ENCODE measurements around the gene TDRKH. TPM values are rescaled to one million over a fixed set of nuclear protein-coding genes. Genes with fewer than 3 reads are reported as not detected.

Gene TDRKH
- total RNA-seq, 1 donor from 2014 or later: 6.0 TPM

GRCh38 chr1:151823175-151823574 lies 32.9 kb upstream of the TDRKH start:
- no peak for DNase-seq (ENCODE audit: extremely low read depth, low read depth, low spot score)

DNA sequence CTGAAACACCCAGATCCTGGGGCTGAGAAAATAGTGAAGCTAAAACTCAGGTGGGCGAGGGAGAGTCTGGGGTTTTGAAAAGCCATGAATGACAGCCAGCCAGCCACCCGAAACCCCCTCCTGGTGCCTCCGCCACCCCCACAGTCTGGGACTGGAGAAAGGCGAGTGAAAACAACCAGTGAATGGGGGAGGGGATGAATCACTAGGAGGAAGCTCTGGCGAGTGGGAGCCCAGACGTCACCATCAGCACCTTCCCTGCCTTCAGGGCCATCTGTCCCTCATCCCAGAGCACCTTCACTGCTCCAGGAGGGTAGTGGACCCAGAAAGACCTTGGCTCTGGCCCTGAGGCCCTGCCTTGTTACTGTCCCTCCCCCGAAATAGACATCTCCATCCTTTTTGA lies 32.1 kb upstream of the TDRKH start:
- no peak for DNase-seq (ENCODE audit: extremely low read depth, low read depth, low spot score)

- DNase-seq (ENCODE audit: extremely low read depth, low read depth, low spot score): no peak
Observed at GRCh38 chr1:151820940-151821339, 30.6 kb upstream of the TDRKH start.

DNA sequence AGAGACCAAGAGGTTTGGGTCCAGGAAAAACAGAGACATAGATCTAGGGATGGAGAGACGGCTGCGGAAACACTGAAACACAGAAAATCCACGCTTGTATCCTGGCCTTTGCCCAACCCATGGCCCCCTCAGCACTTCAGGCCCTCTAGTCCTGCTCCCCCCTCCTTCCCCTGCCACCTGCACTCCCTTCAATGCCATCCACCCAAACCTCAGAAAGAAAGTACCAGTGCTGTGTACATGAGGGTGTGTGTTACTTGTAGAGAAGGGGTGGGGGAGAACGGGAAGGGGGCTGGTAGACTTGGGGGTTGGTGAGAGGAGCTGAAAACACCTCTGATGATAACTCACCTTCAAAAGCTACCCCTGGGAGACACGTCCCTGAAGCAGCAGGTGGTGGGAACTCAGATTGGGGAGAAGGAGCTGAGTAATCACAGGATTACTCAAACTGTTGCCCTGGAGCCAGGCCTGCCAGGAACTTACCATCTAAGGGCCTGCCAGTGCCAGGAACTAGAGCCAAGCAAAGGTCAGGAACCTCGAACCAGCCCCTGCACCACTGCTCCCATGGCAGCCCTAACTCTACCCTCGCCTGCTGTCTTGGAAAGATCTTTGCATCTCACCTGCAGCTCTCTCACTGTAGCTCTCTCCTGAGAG lies 29.8 kb upstream of the TDRKH start:
- DNase-seq (ENCODE audit: extremely low read depth, low read depth, low spot score): no peak

GRCh38 chr1:151819227-151819835 lies 29.0 kb upstream of the TDRKH start:
- no peak for DNase-seq (ENCODE audit: extremely low read depth, low read depth, low spot score)

DNA sequence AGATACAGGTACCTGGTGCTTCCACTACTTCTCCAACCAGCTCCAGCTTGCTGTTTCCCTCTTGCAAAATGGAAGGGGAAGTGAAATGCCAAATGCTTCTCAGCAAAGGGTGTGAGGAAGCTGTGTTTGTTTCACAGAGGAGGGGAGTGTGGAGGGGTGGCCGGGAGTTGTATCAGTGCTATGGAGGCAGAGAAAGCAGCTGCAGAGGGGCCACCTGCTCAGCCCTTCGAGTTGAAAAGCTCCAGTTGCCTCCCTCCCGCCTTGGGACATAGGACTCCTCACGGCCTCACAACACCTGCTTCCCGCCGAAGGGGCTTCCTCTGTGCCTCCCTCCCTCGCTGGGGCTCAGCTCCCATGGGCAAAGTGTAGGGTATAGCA lies 27.0 kb upstream of the TDRKH start:
- no peak for DNase-seq (ENCODE audit: extremely low read depth, low read depth, low spot score)

DNA sequence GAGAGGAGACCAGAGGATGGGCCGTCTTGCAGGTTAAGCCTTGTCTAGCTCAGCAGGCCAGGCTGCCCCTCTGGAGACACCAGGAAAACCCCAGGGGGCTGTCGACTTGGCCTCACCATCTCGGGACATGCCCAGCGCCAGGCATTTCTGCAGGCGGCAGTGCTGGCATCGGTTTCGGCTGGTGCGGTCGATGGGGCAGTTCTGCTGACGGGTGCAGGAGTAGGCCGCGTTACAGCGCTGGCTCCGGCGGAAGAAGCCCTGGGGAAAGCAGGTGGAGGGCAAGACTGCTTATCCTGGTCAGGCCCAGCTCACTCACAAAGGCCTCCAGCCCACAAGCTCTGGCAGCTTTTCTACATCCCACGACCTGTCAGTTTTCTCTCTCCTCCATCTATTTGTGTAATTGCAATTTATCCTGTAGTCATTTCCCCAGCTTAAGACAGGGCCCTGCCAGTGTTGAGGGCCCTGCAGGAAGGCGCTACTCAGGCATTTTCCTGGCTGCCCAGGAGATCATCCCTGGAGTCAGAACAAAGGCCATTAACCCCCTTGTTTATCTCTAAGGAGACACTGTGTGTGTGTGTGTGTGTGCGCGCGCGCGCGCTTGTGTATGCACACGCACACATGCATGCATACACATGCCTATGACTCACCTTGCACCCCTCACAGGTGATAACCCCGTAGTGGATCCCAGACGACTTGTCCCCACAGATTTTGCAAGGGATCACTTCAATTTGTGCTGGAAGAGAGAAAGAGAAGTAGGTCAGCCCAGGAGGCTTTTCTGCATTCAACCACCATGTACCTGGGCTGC lies 26.4 kb upstream of the TDRKH start:
- no peak for DNase-seq (ENCODE audit: extremely low read depth, low read depth, low spot score)

- DNase-seq (ENCODE audit: extremely low read depth, low read depth, low spot score): no peak
Observed at GRCh38 chr1:151815716-151816327, 25.5 kb upstream of the TDRKH start.

DNA sequence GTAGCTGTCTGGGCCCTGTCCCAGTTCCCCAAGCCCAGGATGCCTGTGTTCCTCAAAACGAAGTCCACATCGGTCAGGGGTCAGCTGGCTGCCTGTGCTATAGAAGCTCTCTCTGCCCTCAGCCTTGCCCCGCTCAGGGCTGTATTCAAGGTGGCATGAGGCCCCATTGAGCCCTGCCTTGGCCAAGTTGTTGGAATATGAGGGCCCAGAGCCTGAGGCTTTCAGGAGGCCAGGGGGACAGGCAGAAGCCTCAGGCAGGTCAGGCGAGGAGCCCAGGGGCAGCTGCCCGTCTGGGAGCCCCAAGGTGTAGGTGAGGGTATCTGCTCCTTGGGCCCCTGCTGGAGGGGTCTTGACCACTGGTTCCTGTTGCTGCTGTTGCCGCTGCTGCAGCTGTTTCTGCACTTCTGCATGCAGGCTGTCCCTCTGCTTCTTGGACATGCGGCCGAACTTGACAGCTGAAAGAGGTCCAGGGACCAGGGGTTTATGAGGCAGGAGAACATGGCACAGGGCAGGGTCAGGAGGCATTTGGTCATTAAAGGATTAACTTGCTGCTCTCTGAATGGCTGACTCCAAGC lies 24.8 kb upstream of the TDRKH start:
- DNase-seq (ENCODE audit: extremely low read depth, low read depth, low spot score): no peak

- no peak for DNase-seq (ENCODE audit: extremely low read depth, low read depth, low spot score)
Observed at GRCh38 chr1:151814426-151814825, 24.1 kb upstream of the TDRKH start.

DNA sequence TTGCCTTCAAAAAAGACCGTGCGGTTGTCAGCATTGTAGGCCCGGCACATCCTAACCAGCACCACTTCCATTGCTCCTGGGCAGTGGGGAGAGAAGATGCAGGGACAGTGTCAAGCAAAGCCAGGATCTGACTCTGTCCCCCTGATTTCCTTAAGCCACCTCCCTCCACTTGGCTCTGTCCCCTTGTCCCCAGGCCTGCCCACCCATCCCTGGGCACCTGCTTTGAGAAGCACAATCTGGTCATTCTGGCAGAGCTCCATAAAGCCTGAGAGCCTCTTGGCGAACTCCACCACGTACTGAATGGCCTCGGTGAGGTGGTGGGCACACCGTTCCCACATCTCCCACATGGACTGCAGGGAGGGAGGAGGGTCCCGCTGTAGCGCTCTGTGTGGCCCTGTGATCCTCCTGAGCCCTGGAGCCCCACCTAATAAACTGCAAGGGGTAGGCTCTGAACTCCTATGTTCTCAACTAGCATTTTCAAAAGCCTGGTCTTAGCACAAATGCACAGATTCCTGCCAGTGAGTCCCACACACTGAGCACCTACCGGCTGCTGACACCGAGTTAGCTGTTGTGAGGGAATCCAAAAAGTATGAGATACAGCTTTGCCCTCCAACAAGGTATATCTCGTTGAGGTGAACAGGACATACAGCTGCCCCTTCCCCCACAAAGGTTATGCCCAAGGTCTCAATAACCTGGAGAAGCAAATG lies 23.1 kb upstream of the TDRKH start:
- DNase-seq (ENCODE audit: extremely low read depth, low read depth, low spot score): no peak

DNA sequence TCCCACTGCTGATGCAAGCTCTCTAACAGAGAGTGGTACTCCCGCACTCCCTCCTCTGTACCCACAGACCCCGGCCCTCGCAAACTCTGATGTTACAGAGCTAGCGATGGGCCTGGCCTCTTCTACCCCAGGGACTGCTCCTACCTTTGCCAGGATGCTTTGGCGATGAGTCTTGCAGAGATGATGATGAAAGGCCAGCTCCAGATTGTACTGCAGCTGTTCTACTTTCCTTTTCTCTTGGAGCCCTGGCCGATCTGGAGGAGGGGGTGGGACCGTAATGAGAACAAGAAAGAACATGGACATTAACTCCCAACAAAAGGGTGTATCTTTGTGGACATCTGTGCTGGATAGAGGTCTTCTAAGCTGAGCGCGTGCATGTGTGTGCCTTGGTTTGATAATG lies 20.9 kb upstream of the TDRKH start:
- no peak for DNase-seq (ENCODE audit: extremely low read depth, low read depth, low spot score)

DNA sequence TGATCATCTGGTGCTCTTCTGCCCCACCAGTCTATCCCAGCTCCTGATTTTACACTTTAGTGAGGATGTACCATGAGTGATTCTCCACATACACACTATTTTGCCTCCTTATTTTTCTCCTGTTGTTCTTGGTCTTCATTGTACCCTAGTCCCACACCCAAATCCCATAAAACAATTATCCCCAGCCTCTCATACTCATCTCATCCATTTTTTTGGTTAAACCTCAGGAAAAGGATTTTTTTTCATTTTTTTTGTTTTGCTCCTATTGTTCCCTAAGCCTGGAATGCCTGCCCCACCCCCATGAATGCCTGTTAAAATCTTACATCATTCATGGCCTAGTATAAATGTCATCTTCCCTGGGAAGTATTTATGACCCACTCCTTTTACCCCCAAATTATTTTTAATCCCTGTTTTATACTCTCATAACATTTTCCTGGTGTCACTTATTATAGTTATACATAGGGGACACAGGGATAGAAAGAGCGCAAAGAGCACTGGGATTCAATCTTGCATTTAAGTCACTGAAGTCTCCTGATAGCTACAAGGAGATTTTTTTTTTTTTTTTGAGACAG lies 19.8 kb upstream of the TDRKH start:
- DNase-seq (ENCODE audit: extremely low read depth, low read depth, low spot score): no peak

DNA sequence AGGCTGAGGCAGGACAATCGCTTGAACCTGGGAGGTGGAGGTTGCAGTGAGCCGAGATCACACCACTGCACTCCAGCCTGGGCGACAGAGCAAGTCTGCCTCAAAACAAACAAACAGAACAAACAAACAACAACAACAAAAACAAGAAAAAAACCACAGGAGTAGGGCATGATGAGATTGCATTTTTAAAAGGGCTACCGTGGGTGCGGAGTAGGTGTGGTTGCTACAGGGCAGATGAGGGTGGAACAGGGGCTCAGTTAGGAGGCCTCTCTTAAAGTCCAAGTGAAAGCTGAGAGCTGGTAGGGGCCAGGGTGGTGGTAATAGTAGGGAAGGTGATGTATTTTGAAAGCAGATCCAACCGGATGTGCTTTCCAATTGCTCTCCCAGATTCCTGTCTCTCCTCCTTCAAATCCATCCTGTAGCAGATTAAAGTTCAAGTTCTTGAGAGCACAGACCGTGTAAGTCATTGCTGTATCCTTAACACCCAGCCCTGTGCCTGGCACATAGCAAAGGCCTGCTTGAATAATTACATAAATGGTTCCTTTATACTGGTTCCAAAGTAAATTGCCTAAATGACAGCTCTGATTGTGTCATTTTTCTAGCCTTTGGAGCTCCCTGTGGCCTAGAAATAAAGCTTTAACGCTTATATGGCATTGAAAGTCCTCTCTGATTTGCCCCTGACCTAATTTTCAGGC lies 19.1 kb upstream of the TDRKH start:
- DNase-seq (ENCODE audit: extremely low read depth, low read depth, low spot score): no peak

- no peak for DNase-seq (ENCODE audit: extremely low read depth, low read depth, low spot score)
Observed at GRCh38 chr1:151807766-151808165, 17.5 kb upstream of the TDRKH start.

DNA sequence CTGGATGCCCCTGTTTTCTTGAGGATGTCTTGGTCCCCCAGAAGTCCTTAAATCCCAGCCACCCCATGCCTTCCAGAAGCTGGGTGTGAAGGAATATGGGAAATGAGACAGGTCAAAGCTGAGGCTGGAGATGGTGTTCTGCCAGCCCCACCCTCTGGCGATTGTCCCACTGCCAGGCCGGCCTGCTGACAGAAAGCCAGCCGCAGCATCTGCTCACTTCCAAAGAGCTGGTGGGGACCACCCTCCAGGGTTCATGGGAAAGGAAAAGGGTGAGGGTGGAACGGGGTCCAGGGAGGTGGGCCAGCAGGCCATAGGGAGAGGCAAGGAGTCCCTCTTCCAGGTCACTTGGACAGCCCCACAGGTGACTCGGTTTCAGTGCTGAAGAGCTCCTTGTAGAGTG lies 16.8 kb upstream of the TDRKH start:
- no peak for DNase-seq (ENCODE audit: extremely low read depth, low read depth, low spot score)

DNA sequence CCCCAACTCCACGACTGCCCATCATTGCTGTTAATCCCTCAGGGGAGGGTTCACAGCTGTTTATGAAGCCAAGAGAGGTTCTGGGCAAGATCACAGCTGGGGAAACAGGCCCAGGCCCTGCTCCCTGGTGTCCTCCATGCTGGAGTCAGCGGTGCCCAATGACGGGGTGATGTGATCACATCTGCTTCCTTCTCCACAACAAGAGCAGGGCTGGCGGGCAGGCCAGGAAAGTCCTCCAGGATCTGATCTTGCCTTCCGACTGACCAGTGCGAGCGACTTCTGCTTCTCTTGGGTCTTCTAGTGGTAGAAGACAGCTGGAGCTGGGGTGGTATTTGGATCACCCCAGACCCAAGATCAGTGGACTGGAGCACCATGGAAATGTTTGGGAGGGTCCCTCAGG lies 15.9 kb upstream of the TDRKH start:
- no peak for DNase-seq (ENCODE audit: extremely low read depth, low read depth, low spot score)

DNA sequence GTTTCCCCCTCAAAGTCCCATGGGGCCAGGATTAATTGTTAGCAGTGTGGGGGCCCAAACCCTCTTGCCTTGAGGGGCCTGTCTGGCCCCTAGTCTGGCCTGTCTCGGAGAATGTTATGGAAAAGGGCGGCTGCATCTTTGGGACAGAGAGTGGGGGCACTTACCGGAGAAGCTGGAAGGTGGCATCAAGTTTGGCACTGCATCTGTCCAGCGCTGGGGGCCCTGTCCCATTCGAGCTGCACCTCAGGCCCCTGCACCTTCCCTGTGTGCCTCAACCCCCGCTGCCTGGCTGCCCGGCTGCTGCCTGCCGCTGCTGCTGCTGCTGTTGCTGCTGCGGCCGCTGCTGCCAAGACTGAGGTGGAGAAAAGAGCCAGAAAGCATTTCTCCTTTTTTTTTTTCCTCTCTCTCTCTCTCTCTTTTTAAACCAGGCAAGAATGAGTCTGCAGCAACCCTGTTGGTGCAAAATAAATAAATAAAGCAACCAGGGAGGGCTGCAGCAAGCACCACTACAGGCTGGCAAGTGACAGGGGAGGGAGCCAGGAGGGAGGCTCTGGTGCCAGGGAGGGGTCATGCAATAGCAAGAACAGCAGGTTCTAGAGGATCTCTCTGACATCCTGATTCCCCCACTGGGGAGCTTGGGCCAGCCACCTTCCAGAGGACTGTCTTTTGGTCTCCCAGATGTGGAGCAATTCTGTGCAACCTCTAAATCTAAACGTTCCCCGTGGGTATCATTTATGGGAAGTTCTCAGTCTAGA lies 14.9 kb upstream of the TDRKH start, which contains the start of gene LINGO4:
TSS of gene LINGO4 (minus strand) at position 354 of the 755 bp plus-strand sequence. CDS start 2,715 bp downstream, outside the sequence.
- no peak for DNase-seq (ENCODE audit: extremely low read depth, low read depth, low spot score)

DNA sequence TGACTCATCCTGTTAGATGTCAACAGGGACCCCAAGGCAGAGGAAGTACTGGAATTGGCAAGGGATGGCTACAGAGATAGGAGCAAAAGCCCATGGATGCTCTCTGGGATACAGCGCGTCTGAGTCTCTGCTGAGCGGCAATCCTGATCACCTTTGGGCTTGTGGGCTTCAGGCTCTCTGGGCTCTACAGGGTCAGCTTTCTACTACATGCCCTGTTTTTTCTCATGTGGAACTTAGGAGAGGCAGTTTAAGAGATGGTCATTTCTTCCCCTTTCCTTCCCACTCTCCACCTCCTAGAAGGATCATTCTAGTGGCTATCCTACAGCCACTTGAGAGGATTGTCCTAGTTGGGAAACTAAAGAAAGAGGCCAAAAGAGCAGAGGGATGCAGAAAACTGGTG lies 13.6 kb upstream of the TDRKH start:
- DNase-seq (ENCODE audit: extremely low read depth, low read depth, low spot score): no peak
